A673 (cell line): ENCODE measurements around the gene CRHR1.

Source experiments
- CTCF ChIP-seq: fragments of 300-800, 200-600 bp; sonication (generic); conservative IDR thresholded peaks from 2 replicates; pipeline ENCODE4 v1.5.1; 2017; ENCODE audit warnings: low read depth, mild to moderate bottlenecking, antibody characterized with exemption, low read length, moderate library complexity, mixed read lengths
- EZH2 ChIP-seq: fragments of 200-600 bp; sonication (generic); IDR thresholded peaks from 2 replicates; pipeline ENCODE4 v1.6.1; 2017; ENCODE audit warnings: borderline replicate concordance, low read depth, mild to moderate bottlenecking, mixed read lengths, antibody characterized with exemption, low read length; ENCODE audit not compliant: poor library complexity, severe bottlenecking

- TF ChIP-seq CTCF (no peak; the same call in 1 of the 2 replicates), EZH2 (no peak)
These were observed 29.1 kb downstream of the CRHR1 start for GRCh38 chr17:45813048-45813725.
